HEK293 (cell line): ENCODE measurements around the gene DNAH1.

Experiments
- CTCF ChIA-PET: fragments of 350-600 bp; formaldehyde crosslinking; extraction: SDS; loops from one replicate; lab custom pipeline; 2021; ENCODE audit warnings: antibody characterized with exemption; lab: Yijun Ruan, JAX
- POLR2A ChIA-PET: fragments of 300-600 bp; formaldehyde crosslinking; extraction: SDS; loops from one replicate; lab custom pipeline; 2020; ENCODE audit warnings: antibody characterized with exemption, inconsistent platforms; lab: Yijun Ruan, JAX
- H3K27ac ChIP-seq: fragments of 200-500 bp; sonication (Bioruptor generic); 2 replicates; pipeline ENCODE4 v1.5.1; 2014; ENCODE audit warnings: low read depth, low read length, control low read depth, inconsistent platforms; ENCODE audit errors: extremely low read depth
- H3K36me3 ChIP-seq, 2 experiments: fragments of 200-500 bp in 1 of 2; sonication (Bioruptor generic) in 1 of 2; 1 replicate in 1 of 2; 2 replicates in 1 of 2; pipeline ENCODE4 v1.5.1; 2014 to 2017; ENCODE audit warnings: inconsistent platforms in 2 of 2, low read length in 2 of 2; ENCODE audit not compliant: control insufficient read depth in 2 of 2, insufficient read depth in 1 of 2
- H3K4me1 ChIP-seq: fragments of 200-500 bp; sonication (Bioruptor generic); 2 replicates; pipeline ENCODE4 v1.5.1; 2014; ENCODE audit warnings: mild to moderate bottlenecking, low read length, inconsistent platforms; ENCODE audit not compliant: control insufficient read depth, insufficient read depth
- H3K4me3 ChIP-seq: 2 replicates; pipeline ENCODE4 v1.5.1; 2011; ENCODE audit warnings: low read depth, mild to moderate bottlenecking, control low read depth, low read length, moderate library complexity
- H3K9me3 ChIP-seq: fragments of 200-500 bp; sonication (Bioruptor generic); 2 replicates; pipeline ENCODE4 v1.5.1; 2014; ENCODE audit warnings: low read depth, low read length, inconsistent platforms; ENCODE audit not compliant: control insufficient read depth, insufficient read depth
- ATF2 ChIP-seq: fragments of 450-650 bp; formaldehyde crosslinking; IDR thresholded peaks from 2 replicates; pipeline ENCODE4 v1.5.1; 2016; ENCODE audit warnings: missing biosample characterization, missing genetic modification characterization, low read depth
- EGR2 ChIP-seq: fragments of 450-650 bp; formaldehyde crosslinking; IDR thresholded peaks from 2 replicates; pipeline ENCODE4 v1.5.1; 2016; ENCODE audit warnings: low read depth, missing biosample characterization, missing genetic modification characterization
- GLI2 ChIP-seq: fragments of 450-650 bp; formaldehyde crosslinking; IDR thresholded peaks from 2 replicates; pipeline ENCODE4; 2017; ENCODE audit warnings: missing biosample characterization, missing genetic modification characterization, low read depth, borderline replicate concordance
- HOXC10 ChIP-seq: sonication (generic); formaldehyde crosslinking; IDR thresholded peaks from 2 replicates; pipeline ENCODE4 v1.8.1; 2023; ENCODE audit warnings: mild to moderate bottlenecking, missing genetic modification reagents
- OSR2 ChIP-seq: fragments of 450-650 bp; formaldehyde crosslinking; IDR thresholded peaks from 2 replicates; pipeline ENCODE4 v1.5.1; 2016; ENCODE audit warnings: missing biosample characterization, missing genetic modification characterization
- SCRT2 ChIP-seq: fragments of 450-650 bp; formaldehyde crosslinking; IDR thresholded peaks from 2 replicates; pipeline ENCODE4 v1.5.1; 2016; ENCODE audit warnings: missing biosample characterization, missing genetic modification characterization
- SP7 ChIP-seq: fragments of 450-650 bp; formaldehyde crosslinking; IDR thresholded peaks from 2 replicates; pipeline ENCODE4 v1.5.1; 2016; ENCODE audit warnings: missing biosample characterization, missing genetic modification characterization
- ZFP37 ChIP-seq: fragments of 450-650 bp; formaldehyde crosslinking; IDR thresholded peaks from 2 replicates; pipeline ENCODE4 v1.5.1; 2016; ENCODE audit warnings: missing biosample characterization, missing genetic modification characterization
- ZFP41 ChIP-seq: fragments of 450-650 bp; formaldehyde crosslinking; IDR thresholded peaks from 2 replicates; pipeline ENCODE4 v1.5.1; 2016; ENCODE audit warnings: missing biosample characterization, missing genetic modification characterization, borderline replicate concordance
- ZNF112 ChIP-seq: fragments of 450-650 bp; formaldehyde crosslinking; IDR thresholded peaks from 2 replicates; pipeline ENCODE4 v1.5.0; 2017; ENCODE audit warnings: missing biosample characterization, missing genetic modification characterization
- ZNF121 ChIP-seq: fragments of 450-650 bp; formaldehyde crosslinking; IDR thresholded peaks from 2 replicates; pipeline ENCODE4 v1.5.1; 2016; ENCODE audit warnings: missing biosample characterization, missing genetic modification characterization
- ZNF155 ChIP-seq: fragments of 450-650 bp; formaldehyde crosslinking; IDR thresholded peaks from 2 replicates; pipeline ENCODE4 v1.5.1; 2016; ENCODE audit warnings: missing biosample characterization, missing genetic modification characterization
- ZNF184 ChIP-seq: fragments of 450-650 bp; IDR thresholded peaks from 2 replicates; pipeline ENCODE4 v1.5.1; 2018; ENCODE audit warnings: missing biosample characterization, mild to moderate bottlenecking, missing genetic modification characterization
- ZNF280D ChIP-seq: fragments of 450-650 bp; formaldehyde crosslinking; IDR thresholded peaks from 2 replicates; pipeline ENCODE4 v1.5.1; 2016; ENCODE audit warnings: missing biosample characterization, missing genetic modification characterization
- ZNF555 ChIP-seq: fragments of 450-650 bp; formaldehyde crosslinking; conservative IDR thresholded peaks from 2 replicates; pipeline ENCODE4 v1.5.1; 2017; ENCODE audit warnings: missing biosample characterization, mild to moderate bottlenecking, missing genetic modification characterization, inconsistent platforms
- ZNF623 ChIP-seq: fragments of 450-650 bp; formaldehyde crosslinking; IDR thresholded peaks from 2 replicates; pipeline ENCODE4 v1.5.1; 2016; ENCODE audit warnings: missing biosample characterization, missing genetic modification characterization
- ZNF664 ChIP-seq: fragments of 450-650 bp; formaldehyde crosslinking; IDR thresholded peaks from 2 replicates; pipeline ENCODE4 v1.5.1; 2016; ENCODE audit warnings: missing biosample characterization, missing genetic modification characterization
- ZNF670 ChIP-seq: fragments of 450-650 bp; formaldehyde crosslinking; IDR thresholded peaks from 2 replicates; pipeline ENCODE4 v1.5.1; 2016; ENCODE audit warnings: missing biosample characterization, missing genetic modification characterization, low read depth
- TF ChIP-seq, protein P1 (sequence below): fragments of 450-650 bp; formaldehyde crosslinking; optimal IDR thresholded peaks from 2 replicates; pipeline ENCODE3; 2016; ENCODE audit warnings: missing biosample characterization, mild to moderate bottlenecking, missing genetic modification characterization

DNAH1 gene

GRCh38 chr3:52405601-52406110, 89.5 kb downstream of the DNAH1 start:
- Histone ChIP-seq H3K4me1 (no peaks in the 10 kb centered on the region), H3K4me3 (no peak overlapping the region), H3K27ac (no peak overlapping the region), H3K36me3 (peaks cover 0 to 84% of the 10 kb centered on the region in 2 experiments; a peak in 1 of 3 replicates), H3K9me3 (no peaks in the 10 kb centered on the region)
- CTCF ChIA-PET: interaction anchor here (0.7 to 1.3 kb wide), 2 partner anchors 21 to 111 kb away, joined by 3 read pairs; no protein-coding TSS in a partner anchor
- TF ChIP-seq SCRT2 (tag by site-specific recombination) (0 out of 2 replicates have a peak, but pooled peaks have one; percentile 33), GLI2 (tag by site-specific recombination) (no peak)
- POLR2A ChIA-PET: interaction anchor here (0.9 kb wide), 1 partner anchor 11 kb away, joined by 8 read pairs; no protein-coding TSS in a partner anchor

- POLR2A ChIA-PET: interaction anchor here (0.5 kb wide), 1 partner anchor 190 kb away, joined by 3 read pairs; no protein-coding TSS in a partner anchor
- no peaks in the 10 kb centered on the region for H3K9me3 ChIP-seq
- TF ChIP-seq ZNF664 (tag by site-specific recombination): no peak
- no peak for TF ChIP-seq ZNF184
- TF ChIP-seq SP7 (tag by site-specific recombination): no peak
- no peak for TF ChIP-seq HOXC10 (CRISPR knock-in tag)
- TF ChIP-seq ZNF280D (tag by site-specific recombination): no peak
- no peak for TF ChIP-seq ZNF623 (tag by site-specific recombination)
- TF ChIP-seq ZNF121 (tag by site-specific recombination): no peak
- TF ChIP-seq OSR2 (tag by site-specific recombination): no peak
- TF ChIP-seq EGR2 (tag by site-specific recombination): no peak
- TF ChIP-seq ZFP41 (tag by site-specific recombination): no peak
- no peak for TF ChIP-seq ZNF670 (tag by site-specific recombination)
- no peak for TF ChIP-seq ZNF555 (tag by site-specific recombination)
- no peak for TF ChIP-seq ZFP37 (tag by site-specific recombination)
- TF ChIP-seq ATF2 (tag by site-specific recombination): no peak
- TF ChIP-seq, protein P1, sequence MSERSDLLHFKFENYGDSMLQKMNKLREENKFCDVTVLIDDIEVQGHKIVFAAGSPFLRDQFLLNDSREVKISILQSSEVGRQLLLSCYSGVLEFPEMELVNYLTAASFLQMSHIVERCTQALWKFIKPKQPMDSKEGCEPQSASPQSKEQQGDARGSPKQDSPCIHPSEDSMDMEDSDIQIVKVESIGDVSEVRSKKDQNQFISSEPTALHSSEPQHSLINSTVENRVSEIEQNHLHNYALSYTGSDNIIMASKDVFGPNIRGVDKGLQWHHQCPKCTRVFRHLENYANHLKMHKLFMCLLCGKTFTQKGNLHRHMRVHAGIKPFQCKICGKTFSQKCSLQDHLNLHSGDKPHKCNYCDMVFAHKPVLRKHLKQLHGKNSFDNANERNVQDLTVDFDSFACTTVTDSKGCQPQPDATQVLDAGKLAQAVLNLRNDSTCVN (tag by site-specific recombination): no peak
- no peak for TF ChIP-seq ZNF155 (tag by site-specific recombination)
- TF ChIP-seq ZNF112 (tag by site-specific recombination): no peak
- H3K27ac ChIP-seq: no peak overlapping the region
- H3K36me3 ChIP-seq: peaks cover 0 to 78% of the 10 kb centered on the region in 2 experiments; a peak in 1 of 3 replicates
- H3K4me3 ChIP-seq: no peak overlapping the region
- CTCF ChIA-PET: interaction anchor here (1.3 kb wide), 1 partner anchor 22 kb away, joined by 3 read pairs; no protein-coding TSS in a partner anchor
- no peaks in the 10 kb centered on the region for H3K4me1 ChIP-seq
Measured at GRCh38 chr3:52406231-52406661, 90.1 kb downstream of the DNAH1 start.
